Measurements from ENCODE around the gene HPN.
"Not testable (repeated sequence)": the region's sequence is repeated elsewhere in the genome, so short reads cannot be mapped to it uniquely, and the experiment has no call there.

HPN gene

DNA sequence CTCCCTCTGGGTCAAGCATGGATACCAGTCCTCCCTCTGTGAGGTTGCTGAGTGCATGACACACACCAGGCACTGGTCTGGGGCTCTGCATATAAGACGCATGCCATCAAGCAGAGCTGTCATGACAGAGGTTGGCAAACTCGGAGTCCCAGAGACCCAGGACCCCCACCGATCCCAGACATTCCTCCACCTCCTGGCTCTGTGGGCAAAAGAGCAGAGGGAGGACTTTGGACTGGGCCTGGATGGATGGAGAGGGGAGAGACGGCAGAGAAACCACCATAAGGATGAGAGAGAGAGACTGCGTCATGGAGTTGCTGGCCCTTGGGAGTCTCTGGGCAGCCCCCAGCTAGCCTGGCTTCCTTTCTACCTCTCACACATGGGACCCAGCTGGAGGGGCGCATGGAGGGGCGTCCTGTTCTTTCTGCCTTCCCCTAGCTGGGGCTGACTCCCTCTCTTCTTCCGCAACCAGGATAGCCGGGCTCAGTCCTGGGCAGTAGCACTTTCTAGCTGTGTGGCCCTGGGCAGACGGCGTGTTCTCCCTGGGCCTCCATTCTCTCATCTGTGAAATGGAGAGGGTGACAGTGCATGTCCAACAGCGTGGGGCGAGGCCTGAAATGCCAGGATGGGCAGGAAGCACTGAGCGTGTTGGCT, 1.6 kb downstream of the HPN start:
- no peak for DNase-seq (ENCODE audit: low spot score)

DNA sequence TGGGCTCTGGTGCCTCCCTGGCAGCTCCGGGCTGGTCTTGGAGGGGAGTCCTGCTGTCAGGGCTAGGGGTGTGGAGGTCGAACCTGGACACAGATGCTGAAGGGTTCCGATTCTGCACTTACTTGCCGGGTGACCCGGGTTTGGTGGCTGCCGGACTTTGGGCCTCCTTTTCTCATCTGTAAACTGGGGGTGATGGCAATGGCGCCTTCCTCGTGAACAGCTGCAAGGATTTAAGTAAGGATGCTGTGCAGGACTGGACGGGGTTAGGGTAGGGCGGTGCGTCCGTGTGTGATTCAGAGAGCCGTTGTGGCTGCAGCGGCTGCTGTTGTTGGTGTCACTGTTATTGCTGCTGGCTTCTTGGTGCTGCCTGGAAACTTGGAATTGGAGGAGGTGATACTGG, 2.4 kb downstream of the HPN start:
- no peak for DNase-seq (ENCODE audit: low spot score)

DNA sequence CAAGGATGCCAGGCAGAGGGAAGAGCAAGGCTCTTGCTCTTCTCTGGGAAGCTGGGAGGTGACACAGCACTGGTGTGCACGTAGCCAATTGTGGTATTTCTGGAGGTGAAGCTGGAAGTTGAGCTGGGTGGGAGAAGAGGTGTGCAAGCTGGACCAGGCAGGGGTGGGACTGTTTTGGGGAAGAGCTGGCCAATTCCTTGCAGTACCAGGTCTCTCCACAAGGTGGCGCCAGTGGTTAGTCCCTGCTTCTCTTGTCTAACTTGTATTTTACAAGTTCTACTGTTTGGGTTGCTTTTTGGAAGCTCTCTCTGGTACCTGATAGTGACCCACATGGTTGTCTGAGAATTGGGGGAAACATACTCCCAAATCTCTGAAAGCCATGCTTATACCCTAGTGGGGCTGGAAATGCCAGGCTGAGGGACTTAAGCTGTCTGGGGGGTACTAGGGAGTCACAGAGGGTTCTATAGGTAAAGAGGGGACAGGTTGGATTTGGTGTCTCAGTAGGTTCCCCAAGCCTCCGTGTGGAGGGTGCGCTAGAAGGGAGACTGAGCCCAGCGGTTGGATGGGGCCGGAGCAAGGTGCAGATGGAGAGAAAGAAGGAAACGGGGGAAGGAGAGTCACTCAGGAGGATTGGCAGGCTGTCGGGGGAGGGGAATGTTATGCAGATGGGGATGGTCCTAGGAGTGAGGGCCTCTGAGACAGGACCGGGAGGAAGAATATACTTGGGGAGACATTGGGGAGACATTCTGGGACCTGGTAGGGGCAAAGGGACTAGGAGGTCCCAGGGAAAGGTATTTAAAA, 3.0 kb downstream of the HPN start:
- DNase-seq (ENCODE audit: low spot score) = peak; percentile 74

DNA sequence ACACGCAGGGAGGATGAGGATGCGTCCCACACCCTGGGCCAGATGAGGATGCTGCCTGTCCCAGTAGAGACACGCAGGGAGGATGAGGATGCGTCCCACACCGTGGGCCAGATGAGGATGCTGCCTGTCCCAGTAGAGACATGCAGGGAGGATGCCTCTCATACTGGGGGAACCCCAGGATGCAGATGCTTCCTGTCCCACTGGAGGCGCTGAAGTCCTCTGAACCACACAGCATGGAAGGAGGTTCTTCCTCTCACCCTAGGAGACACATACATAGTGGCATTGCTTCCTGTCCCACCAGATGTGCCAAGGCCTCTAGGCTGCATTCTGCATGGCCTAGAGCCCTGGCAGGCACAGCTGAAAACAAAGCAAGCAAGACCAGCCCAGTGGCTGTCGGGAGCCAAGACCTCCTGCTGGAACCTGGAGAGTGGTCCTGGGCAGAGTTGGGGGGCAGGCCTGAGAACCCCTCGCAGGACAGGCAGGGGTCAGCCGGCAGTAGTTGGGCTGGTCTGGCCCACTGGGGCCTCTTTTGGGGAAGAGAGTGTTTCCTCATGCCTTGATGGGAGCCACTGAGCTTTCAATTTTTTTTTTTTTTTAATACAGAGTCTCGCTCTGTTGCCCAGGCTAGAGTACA, 4.3 kb downstream of the HPN start:
- DNase-seq (ENCODE audit: low spot score) = peak; percentile 79

DNA sequence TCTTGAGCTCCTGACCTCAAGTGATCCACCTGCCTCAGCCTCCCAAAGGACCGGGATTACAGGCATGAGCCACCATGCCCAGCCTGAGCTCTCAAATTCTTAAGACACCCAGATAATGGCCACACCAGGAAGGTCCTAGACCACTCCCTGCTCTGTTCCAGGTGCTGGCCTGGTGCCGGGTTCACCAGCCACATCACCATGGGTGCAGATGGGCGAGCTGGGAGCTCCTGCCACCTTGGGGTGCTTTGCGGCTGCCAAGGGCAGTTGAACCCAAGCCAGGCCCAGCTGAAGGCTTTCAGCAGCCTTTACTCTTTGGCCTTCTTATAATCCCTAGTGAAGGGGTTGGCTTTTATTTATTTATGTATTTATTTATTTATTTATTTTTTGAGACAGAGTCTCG, 4.9 kb downstream of the HPN start:
- no peak for DNase-seq (ENCODE audit: low spot score)

DNA sequence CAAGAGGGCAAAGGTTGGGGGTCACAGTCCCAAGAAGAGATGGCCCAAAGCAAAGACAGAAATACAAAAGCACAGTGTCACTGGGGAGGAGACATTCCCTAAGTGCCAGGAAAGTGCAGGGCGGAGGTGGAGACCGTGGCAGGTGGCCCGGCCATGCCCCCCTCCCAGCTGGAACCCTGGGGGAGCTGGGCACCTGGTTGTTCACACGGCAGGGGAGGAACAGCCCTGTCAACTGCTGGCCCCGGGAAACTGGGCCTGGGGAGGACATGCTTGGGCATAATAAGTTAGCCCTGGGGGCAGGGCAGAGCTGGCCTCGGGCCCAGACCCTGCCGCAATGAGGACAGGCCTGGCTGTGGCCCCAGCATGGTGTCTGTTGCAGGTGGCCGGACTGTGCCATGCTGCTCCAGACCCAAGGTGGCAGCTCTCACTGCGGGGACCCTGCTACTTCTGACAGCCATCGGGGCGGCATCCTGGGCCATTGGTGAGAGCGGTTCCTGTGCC, 7.4 kb downstream of the HPN start:
- no peak for DNase-seq (ENCODE audit: low spot score)

DNA sequence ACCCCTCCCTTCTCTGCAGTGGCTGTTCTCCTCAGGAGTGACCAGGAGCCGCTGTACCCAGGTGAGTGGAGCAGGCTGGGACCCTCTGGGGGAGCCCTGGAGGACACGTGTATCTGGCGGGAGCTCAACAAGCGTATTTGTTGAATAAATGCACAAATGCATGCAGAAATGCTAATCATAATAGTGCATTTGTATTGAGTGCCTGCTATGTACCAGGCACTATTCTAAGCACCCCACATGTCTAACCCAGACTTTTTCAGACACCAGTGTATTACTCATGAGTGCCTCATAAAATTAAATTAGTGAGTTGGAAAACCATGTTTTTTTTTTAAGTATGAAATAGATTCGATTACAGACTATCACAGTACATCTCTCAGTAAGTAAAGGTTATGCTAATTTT, 7.9 kb downstream of the HPN start:
- no peak for DNase-seq (ENCODE audit: low spot score)

DNA sequence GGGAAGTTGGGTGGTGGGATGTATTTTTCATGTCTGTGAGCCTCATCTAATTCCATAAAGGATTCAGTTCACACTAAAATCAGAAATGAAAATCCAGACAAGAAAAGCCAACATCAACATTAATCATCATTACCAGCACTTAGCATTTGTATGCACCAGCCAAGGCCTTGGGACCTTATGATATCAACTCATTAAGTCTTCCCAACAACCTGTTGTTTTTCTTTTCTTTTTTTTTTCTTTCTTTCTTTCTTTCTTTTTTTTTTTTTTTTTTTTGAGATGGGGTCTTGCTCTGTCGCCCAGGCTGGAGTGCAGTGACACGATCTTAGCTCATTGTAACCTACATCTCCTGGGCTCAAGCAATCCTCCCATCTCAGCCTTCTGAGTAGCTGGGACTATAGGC, 9.1 kb downstream of the HPN start:
- not testable (repeated sequence) for DNase-seq (ENCODE audit: low spot score)

DNA sequence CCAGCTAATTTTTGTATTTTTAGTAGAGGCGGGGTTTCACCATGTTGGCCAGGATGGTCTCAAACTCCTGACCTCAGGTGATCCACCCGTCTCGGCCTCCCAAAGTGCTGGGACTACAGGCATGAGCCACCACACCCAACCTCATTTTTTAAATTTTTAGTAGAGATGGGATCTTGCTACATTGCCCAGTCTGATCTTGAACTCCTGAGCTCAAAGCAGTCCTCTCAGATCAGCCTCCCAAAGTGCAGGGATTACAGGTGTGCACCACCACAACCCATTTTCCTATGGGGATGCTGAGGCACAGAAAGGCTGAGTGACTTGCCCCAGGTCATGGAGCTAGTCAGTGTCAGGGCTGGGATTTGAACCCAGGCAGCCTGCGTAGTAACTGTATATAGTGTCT, 9.7 kb downstream of the HPN start:
- DNase-seq (ENCODE audit: low spot score) = not testable (repeated sequence)

DNA sequence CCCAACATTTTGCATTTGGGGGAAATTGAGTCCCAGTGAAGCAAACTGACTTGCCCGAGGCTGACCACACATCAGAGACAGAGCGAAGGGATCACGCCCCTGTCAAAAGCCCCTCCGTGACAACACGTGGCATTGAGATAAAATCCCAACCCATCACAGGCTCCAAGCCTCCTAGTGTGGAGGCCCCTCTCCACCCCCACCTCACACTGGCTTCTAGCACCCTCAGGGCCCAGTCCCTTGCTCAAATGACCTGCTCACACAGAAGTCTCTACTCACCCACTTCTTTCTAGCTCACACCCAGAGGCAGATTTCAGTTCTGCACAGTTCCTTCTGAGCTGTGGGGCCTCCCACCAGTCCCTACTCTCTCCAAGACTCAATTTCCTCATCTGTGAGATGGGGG, 10.3 kb downstream of the HPN start:
- no peak for DNase-seq (ENCODE audit: low spot score)

DNA sequence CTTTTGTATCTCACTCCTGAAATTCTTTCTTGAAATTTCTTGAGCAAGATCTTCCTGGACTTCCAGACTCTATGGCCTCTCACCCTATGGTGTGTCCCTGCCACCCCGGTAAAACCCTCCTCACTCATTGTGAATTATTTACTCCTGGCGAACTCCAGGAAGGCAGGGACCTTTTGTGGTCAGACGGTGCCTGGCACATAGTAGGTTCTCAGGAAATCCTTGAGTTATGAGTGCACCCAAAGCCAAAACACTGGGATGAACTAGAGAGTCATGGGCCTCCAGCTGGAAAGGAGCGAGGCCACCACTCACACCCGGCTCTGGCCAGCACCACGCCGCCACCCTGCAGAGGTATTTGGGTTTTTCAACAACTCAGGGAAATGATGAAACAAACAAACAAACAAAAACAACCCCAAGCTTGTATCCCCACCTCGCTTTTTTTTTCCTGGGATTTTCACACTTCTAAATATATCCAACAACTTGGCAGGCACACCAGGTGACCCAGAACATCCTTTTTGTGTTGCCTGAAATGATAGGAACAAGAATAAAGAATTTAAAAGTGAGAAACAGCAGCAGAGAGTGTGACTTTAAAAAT, 11.2 kb downstream of the HPN start:
- no peak for DNase-seq (ENCODE audit: low spot score)

DNA sequence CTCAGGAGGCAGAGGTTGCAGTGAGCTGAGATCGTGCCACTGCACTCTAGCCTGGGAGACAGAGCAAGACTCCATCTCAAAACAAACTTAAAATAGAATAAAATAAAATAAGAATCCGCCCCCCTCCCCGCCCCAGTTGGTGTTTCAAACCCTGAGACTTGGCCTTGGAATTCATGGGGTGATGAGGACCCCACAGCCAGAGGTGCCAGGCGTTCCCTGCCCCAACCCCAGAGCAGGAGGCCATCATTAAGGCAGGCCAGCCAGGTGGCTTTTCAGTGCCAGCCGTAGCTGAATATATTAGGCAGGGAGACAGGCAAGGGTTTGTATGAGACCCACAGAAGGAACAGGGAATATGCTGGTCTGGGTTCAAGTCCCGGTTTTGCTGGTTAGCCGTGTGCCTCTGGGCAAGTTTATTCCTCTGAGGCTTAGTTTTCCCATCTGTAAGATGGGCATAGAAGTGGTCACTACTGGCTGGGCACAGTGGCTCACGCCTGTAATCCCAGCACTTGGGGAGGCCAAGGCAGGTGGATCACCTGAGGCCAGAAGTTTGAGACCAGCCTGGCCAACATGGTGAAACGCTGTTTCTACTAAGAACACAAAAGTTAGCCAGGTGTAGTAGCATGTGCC, 12.3 kb downstream of the HPN start:
- DNase-seq (ENCODE audit: low spot score) = no peak

DNA sequence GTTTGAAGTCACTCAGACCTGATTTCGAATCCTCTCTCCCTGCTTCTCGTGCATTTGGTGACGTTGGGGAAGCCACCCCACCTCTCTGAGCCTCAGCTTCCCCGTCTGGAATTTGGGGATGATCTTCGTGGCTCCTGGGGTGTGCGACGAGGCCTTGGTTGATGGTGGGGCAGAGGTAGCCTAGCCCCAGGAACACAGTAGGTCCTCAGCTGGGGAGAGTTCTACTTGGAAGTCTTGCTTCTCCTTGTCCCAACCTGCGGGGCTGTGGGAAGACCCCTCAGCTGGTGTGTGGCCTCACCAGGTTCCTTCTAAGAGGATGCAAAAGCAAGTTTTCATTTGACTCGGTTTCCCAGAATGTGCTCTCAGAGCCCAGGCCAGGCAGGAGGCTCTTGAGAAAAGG, 13.1 kb downstream of the HPN start:
- DNase-seq (ENCODE audit: low spot score) = no peak

DNA sequence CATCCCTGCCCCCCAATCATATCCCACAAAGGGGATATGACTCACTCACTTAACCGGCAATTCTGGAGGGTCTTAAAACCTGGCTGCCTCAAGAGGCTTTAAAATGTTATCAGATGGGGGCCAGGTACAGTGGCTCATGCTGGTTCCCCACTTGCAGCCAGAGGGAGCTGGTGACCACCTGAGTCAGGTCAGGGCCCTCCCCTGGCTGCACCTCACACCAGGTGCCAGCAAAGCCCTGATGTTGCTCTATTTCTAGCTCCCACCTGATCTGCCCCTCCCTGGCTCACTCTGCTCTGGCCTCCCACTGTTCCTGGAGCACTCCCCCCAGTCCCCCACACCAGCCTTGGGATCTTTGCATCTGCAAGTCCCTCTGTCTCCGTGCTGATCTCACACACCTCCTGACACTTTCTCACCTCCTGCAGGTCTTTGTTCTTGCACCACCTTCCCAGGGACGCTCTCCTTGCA, 14.2 kb downstream of the HPN start:
- DNase-seq (ENCODE audit: low spot score) = no peak

DNA sequence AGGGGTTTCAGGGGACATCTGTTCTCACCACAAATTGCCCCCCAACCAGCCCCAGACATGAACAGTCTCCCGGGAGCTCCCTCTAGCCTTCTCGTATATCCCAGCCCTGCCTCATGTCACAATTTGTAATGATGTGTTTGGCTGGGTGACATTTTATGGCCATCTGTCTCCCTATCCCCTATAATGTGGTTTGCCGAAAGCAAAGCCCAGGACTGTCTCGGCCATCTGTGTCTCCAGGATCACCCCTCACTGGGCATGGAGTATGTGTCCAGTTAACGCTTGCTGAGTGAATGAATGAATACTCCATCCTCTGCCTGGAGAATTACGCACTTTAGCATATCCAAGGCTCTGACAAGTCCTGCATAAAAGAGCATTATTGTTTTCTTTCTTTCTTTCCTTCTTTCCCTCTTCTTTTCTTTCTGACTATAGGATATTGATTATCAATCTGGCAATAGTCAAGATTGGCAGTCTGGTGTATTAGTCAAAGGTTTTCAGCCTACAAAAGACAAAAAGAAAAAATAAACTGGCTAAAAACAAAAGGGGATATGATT, 15.1 kb downstream of the HPN start:
- no peak for DNase-seq (ENCODE audit: low spot score)

DNA sequence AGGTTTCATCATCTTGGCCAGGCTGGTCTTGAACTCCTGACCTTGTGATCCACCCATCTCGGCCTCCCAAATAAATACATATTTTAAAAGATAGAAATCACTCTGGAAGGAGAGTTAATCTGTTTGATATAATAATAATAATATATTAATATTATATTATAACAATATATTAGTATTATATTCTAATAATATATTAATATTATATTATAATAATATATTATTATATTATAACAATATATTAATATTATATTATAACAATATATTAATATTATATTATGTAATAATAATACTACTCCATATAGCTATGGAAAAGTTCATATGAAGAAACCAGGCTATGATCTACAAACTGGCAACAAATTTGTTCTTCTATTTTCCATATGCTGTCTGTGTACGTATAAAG, 16.8 kb downstream of the HPN start:
- DNase-seq (ENCODE audit: low spot score) = no peak

DNA sequence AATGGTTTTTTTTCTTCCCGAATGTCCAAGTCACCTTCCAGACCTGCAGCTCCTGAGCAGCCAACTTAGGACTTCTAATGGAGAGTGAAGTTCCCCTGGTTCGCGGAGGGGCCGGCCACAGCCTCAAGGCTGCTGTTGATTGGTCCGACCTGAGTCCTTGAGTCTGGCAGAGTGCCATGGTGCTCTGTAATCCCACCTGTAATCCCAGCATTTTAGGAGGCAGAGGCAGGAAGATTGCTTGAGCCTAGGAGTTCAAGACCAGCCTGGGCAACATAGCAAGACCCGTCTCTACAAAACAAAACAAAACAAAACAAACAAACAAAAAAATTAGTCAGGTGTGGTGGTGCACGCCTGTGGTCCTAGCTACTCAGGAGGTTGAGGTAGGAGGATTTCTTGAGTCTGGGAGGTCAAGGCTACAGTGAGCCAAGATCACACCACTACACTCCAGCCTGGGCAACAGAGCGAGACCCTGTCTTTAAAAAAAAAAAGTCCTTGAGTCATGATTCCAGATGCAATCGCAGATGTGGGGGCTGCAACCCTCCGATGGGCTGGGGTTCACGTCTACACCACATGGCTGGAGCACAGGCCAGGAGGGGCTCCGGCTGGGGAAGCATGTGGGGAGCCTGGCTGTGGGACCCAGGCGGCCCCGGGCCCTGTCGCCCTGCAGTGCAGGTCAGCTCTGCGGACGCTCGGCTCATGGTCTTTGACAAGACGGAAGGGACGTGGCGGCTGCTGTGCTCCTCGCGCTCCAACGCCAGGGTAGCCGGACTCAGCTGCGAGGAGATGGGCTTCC, 17.7 kb downstream of the HPN start:
- DNase-seq (ENCODE audit: low spot score) = no peak

DNA sequence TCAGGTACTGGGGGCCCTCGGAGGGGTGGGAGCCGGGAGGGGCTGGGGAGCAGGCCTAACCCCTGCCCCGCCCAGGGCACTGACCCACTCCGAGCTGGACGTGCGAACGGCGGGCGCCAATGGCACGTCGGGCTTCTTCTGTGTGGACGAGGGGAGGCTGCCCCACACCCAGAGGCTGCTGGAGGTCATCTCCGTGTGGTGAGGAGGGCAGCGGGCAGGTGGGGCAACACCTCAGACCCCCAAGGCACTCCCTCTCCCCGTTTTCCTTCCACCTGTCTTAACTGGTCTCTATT, 18.2 kb downstream of the HPN start:
- no peak for DNase-seq (ENCODE audit: low spot score)

DNA sequence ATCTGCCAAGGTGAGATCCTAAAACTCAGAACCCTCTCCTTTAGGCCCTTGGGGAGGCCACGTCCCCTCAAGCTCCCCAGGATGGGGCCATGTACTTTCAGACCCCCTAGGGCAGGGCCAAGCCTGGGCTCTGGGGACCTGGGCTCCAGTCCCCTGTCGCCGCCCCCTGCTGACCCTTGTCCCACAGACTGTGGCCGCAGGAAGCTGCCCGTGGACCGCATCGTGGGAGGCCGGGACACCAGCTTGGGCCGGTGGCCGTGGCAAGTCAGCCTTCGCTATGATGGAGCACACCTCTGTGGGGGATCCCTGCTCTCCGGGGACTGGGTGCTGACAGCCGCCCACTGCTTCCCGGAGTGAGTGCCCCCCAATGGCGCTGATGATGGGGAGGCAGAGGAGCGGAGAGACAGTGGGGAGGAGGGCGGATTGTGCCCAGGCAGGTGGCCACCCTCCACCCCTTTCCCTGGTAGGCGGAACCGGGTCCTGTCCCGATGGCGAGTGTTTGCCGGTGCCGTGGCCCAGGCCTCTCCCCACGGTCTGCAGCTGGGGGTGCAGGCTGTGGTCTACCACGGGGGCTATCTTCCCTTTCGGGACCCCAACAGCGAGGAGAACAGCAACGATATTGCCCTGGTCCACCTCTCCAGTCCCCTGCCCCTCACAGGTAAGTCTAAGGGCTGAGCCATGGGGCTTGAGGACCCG, 18.8 kb downstream of the HPN start:
- DNase-seq (ENCODE audit: low spot score) = no peak

DNA sequence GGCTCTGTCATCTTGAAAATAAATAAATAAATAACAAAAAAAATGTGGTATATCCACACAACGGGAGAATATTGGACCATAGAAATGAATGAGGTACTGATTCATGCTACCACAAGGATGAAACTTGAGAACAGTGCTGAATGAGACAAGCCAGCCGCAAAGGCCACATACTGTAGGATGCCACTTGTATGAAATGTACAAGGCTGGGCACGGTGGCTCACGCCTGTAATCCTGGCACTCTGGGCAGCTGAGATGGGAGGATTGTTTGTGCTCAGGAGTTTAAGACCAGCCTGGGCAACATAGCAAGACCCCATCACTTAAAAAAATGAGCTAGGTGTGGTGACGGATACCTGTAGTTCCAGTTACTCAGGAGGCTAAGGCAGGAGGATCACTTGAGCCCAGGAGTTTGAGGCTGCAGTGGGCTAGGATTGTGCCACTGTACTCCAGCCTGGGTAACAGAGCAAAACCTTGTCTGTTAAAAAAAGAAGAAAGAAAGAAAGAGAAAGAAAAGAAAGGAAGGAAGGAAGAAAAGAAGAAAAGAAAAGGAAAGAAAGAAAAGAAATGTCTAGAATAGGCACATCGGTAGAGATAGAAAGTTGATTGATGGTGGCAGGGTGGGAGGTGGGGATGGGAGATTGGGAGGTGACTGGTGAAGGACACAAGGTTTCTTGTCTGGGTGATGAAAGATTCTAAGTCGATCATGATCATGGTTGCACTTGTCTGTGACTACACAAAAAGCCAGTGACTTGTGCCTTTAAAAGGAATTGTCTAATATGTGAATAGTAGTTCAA, 20.3 kb downstream of the HPN start:
- DNase-seq (ENCODE audit: low spot score) = no peak
